Choroid plexus epithelial cell (primary cell): ENCODE results near the gene COL7A1.

Source experiments
- DNase-seq: peaks from one replicate; pipeline ENCODE4 v3.0.0-alpha.2; 2010; ENCODE audit warnings: low read depth
- H3K4me3 ChIP-seq: 2 replicates; pipeline ENCODE4 v1.5.1; 2011; ENCODE audit warnings: low read depth, mild to moderate bottlenecking, control low read depth, low read length, moderate library complexity
- CTCF ChIP-seq: conservative IDR thresholded peaks from 2 replicates; pipeline ENCODE4 v1.5.1; 2011; ENCODE audit warnings: low read depth, mild to moderate bottlenecking, control low read depth, inconsistent platforms, low read length, moderate library complexity

Gene COL7A1

GRCh38 chr3:48568476-48568875, 26.7 kb downstream of the COL7A1 start:
- H3K4me3 ChIP-seq: no peak overlapping the region
- TF ChIP-seq CTCF: no peak
- no peak for DNase-seq

GRCh38 chr3:48567500-48567899, 27.6 kb downstream of the COL7A1 start:
- DNase-seq: no peak
- no peak overlapping the region for H3K4me3 ChIP-seq
- no peak for TF ChIP-seq CTCF

- TF ChIP-seq CTCF: no peak
- no peak overlapping the region for H3K4me3 ChIP-seq
- DNase-seq: no peak
These were observed 28.0 kb downstream of the COL7A1 start for GRCh38 chr3:48567090-48567489.

- TF ChIP-seq CTCF: no peak
- no peak for DNase-seq
- no peak overlapping the region for H3K4me3 ChIP-seq
These were observed 28.7 kb downstream of the COL7A1 start for GRCh38 chr3:48566401-48566760.

- no peak for TF ChIP-seq CTCF
- no peak overlapping the region for H3K4me3 ChIP-seq
- peak; percentile 65 for DNase-seq
These were observed 29.3 kb downstream of the COL7A1 start for GRCh38 chr3:48565591-48566400.

- DNase-seq: no peak
- no peak for TF ChIP-seq CTCF
- no peak overlapping the region for H3K4me3 ChIP-seq
These were observed 29.9 kb downstream of the COL7A1 start for GRCh38 chr3:48565186-48565585.

GRCh38 chr3:48564667-48565066, 30.5 kb downstream of the COL7A1 start:
- no peak for TF ChIP-seq CTCF
- no peak for DNase-seq
- H3K4me3 ChIP-seq: no peak overlapping the region
